ENCODE results near the gene HGFAC.

DNA sequence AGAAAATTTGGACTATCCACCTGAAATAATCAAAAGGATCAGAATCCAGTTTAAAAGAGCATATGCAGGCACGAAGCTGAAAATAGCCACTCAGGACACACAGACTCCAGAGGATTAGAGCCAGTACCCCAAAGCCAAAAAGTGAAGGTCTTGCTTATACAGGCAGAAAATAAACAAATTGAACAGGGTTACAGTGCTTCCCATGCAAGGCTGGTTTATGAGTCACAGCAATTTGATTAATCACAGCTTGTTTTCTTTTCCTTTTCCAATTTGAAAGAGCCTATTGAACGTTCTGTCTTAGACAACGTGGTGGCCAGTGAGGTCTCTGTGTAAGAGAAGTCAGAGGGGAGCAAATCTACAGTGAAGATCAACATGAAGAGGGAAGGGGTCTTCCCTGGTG lies 10.2 kb downstream of the HGFAC start:
- TF ChIP-seq RAD21 (IDR thresholded peaks at IDR 0.05; ENCODE audit: low read depth), result no peak
- no peak for TF ChIP-seq CEBPB (IDR thresholded peaks at IDR 0.05)
- TF ChIP-seq FOXM1 (IDR thresholded peaks at IDR 0.05; ENCODE audit: borderline replicate concordance, low read depth), result no peak
